HepG2 (cell line): ENCODE results near the gene ZNF831. TPM values are rescaled to one million over a fixed set of nuclear protein-coding genes. Genes with fewer than 3 reads are reported as not detected.

Source experiments
- ATAC-seq: fragments of 200-7000 bp; cut with Tn5 transposase; 3 replicates; pipeline ENCODE4 v1.9.1; 2020; ENCODE audit warnings: mild to moderate bottlenecking, moderate library complexity
- BruUV-seq: library from RNA; stranded (reverse); fragments of 400-500 nt; replicated peaks from 2 replicates; lab custom pipeline; 2021; lab: Mats Ljungman, UMichigan
- CTCF ChIA-PET: fragments of 300-600 bp; formaldehyde crosslinking; extraction: SDS; loops from one replicate; lab custom pipeline; 2021; ENCODE audit warnings: low total read pairs, inconsistent platforms, low intra/inter-chr PET ratio; lab: Yijun Ruan, JAX
- POLR2A ChIA-PET: fragments of 350-600 bp; sonication (Branson Sonifier 250); formaldehyde crosslinking; loops from one replicate; lab custom pipeline; 2020; ENCODE audit warnings: antibody characterized with exemption, inconsistent platforms; lab: Yijun Ruan, JAX
- DNase-seq: peaks from one replicate; pipeline ENCODE4 v3.0.0-alpha.2; 2015; ENCODE audit warnings: low spot score
- FAIRE-seq: peaks from 3 replicates; lab custom pipeline; 2011; peaks lifted over from hg19 to GRCh38; lab: Jason Lieb, UNC
- H2AFZ ChIP-seq: one replicate; pipeline ENCODE4 v1.6.1; 2011; ENCODE audit warnings: low read length, inconsistent platforms
- H3K27ac ChIP-seq: fragments of 300-600 bp; 3 replicates; pipeline ENCODE4 v1.8.0; 2011; ENCODE audit warnings: mixed run types, mild to moderate bottlenecking, mixed read lengths, low read length, inconsistent platforms; ENCODE audit not compliant: insufficient read depth; ENCODE audit errors: extremely low read length
- H3K27me3 ChIP-seq, 2 experiments: fragments of 200-600 bp in 1 of 2; 2 replicates in 1 of 2; 3 replicates in 1 of 2; pipeline versions ENCODE4 v1.6.0 to v1.8.0; 2011; ENCODE audit warnings: low read length in 2 of 2, mild to moderate bottlenecking in 2 of 2, moderate library complexity in 2 of 2, inconsistent platforms in 1 of 2; ENCODE audit not compliant: insufficient read depth in 2 of 2, control insufficient read depth in 1 of 2
- H3K36me3 ChIP-seq, 2 experiments: fragments of 200-600 bp in 1 of 2; replicated peaks in 1 of 2; 2 replicates in 1 of 2; 3 replicates in 1 of 2; pipeline versions ENCODE4 v1.5.1 to v1.8.0; 2011; ENCODE audit warnings: low read length in 2 of 2, inconsistent platforms in 1 of 2; ENCODE audit not compliant: insufficient read depth in 2 of 2, control insufficient read depth in 1 of 2
- H3K4me1 ChIP-seq: 2 replicates; pipeline ENCODE4 v1.5.1; 2012; ENCODE audit warnings: low read length, inconsistent platforms; ENCODE audit not compliant: insufficient read depth
- H3K4me2 ChIP-seq: 2 replicates; pipeline ENCODE4 v1.6.0; 2011; ENCODE audit warnings: low read depth, low read length, inconsistent platforms
- H3K4me3 ChIP-seq, 3 experiments: fragments of 200-600 bp in 1 of 3; sonication (generic), shearing (Covaris generic) in 1 of 3; replicated peaks in 1 of 3; 2 replicates each; pipeline ENCODE4 v1.5.1; 2011 to 2016; ENCODE audit warnings: low read length in 3 of 3, inconsistent platforms in 2 of 3, low read depth in 2 of 3, mild to moderate bottlenecking in 2 of 3, control low read depth in 1 of 3, mixed read lengths in 1 of 3; ENCODE audit not compliant: insufficient read depth in 1 of 3
- H3K79me2 ChIP-seq: one replicate; pipeline ENCODE4 v1.6.1; 2011; ENCODE audit warnings: low read length, inconsistent platforms; ENCODE audit not compliant: insufficient read depth
- H3K9ac ChIP-seq: 2 replicates; pipeline ENCODE4 v1.6.0; 2011; ENCODE audit warnings: mild to moderate bottlenecking, low read depth, low read length, inconsistent platforms; ENCODE audit not compliant: insufficient read depth
- H3K9me3 ChIP-seq: 2 replicates; pipeline ENCODE4 v1.5.1; 2012; ENCODE audit warnings: mild to moderate bottlenecking, low read length
- H4K20me1 ChIP-seq: 2 replicates; pipeline ENCODE4 v1.6.0; 2011; ENCODE audit warnings: inconsistent platforms, mild to moderate bottlenecking, low read length, moderate library complexity; ENCODE audit not compliant: insufficient read depth
- EZH2 ChIP-seq: conservative IDR thresholded peaks from 2 replicates; pipeline ENCODE4 v1.6.1; 2012; ENCODE audit warnings: mild to moderate bottlenecking, low read depth, low read length, moderate library complexity
- GATA4 ChIP-seq: sonication (generic); IDR thresholded peaks from 2 replicates; pipeline ENCODE4 v1.6.1; 2016; ENCODE audit warnings: antibody characterized with exemption, low read depth, borderline replicate concordance
- NFATC3 ChIP-seq: sonication (generic); formaldehyde crosslinking; IDR thresholded peaks from 2 replicates; pipeline ENCODE4 v1.5.1; 2020; ENCODE audit warnings: mild to moderate bottlenecking, missing genetic modification reagents
- REXO4 ChIP-seq: sonication (generic); formaldehyde crosslinking; IDR thresholded peaks from 2 replicates; pipeline ENCODE4 v1.8.0; 2022; ENCODE audit warnings: missing genetic modification reagents, mild to moderate bottlenecking, borderline replicate concordance
- SPEN ChIP-seq: sonication (generic); formaldehyde crosslinking; IDR thresholded peaks from 2 replicates; pipeline ENCODE4 v1.5.1; 2020; ENCODE audit warnings: low read depth, mild to moderate bottlenecking, missing genetic modification reagents
- ZBTB21 ChIP-seq: sonication (generic); formaldehyde crosslinking; IDR thresholded peaks from 2 replicates; pipeline ENCODE4 v1.4.0; 2020; ENCODE audit warnings: missing genetic modification reagents
- ZNF260 ChIP-seq: sonication (generic); formaldehyde crosslinking; IDR thresholded peaks from 2 replicates; pipeline ENCODE4 v1.4.0; 2020; ENCODE audit warnings: missing genetic modification reagents, low read depth, mild to moderate bottlenecking, borderline replicate concordance
- ZNF570 ChIP-seq: sonication (generic); formaldehyde crosslinking; IDR thresholded peaks from 2 replicates; pipeline ENCODE4 v1.4.0; 2020; ENCODE audit warnings: mild to moderate bottlenecking, missing genetic modification reagents, borderline replicate concordance
- WGBS: methylation state at CpG from one replicate; pipeline ENCODE4 v1.1.6; 2017; ENCODE audit warnings: low lambda C conversion rate; 5-methylcytosine and 5-hydroxymethylcytosine counted together
- in situ Hi-C: cut with HindIII; loops from 2 replicates; pipeline ENCODE4 v1.10.0; 2017; ENCODE audit warnings: low pct_unique_long_range_greater_than_20kb; ENCODE audit not compliant: extremely low pct_ligation_motif_present
- intact Hi-C: fragments of 100-400 bp; cut with micrococcal nuclease; formaldehyde crosslinking; loops from one replicate; pipeline ENCODE4 v1.10.0; 2022; ENCODE audit not compliant: unreplicated experiment
- polyA plus RNA-seq, 8 experiments: library from polyadenylated mRNA; depleted of rRNA in 3 of 8; stranded (reverse) in 7 of 8; unstranded in 1 of 8; fragments of >200 nt; fragmentation: Illumina TruSeq in 4 of 8; extraction: Trizol in 4 of 8; gene quantifications; 2 replicates each; pipeline versions ENCODE4 v1.2.1 to v1.2.3, GENCODE V29; 2011 to 2016; ENCODE audit warnings: low read depth in 4 of 8, missing spikeins in 1 of 8, mixed read lengths in 1 of 8; ENCODE audit not compliant: insufficient read depth in 1 of 8
- total RNA-seq, 5 experiments: library from RNA; depleted of rRNA; stranded (reverse); fragments of >200 nt; fragmentation: Illumina TruSeq; extraction: Trizol; gene quantifications; 2 replicates each; pipeline ENCODE4 v1.2.3, GENCODE V29; 2016; ENCODE audit warnings: low read depth in 1 of 5
- TF ChIP-seq, protein P1 (sequence below): fragments of 450-650 bp; IDR thresholded peaks from 2 replicates; pipeline ENCODE4 v1.6.1; 2016

The ZNF831 gene
- total and polyA plus RNA-seq, 2 of the 13 experiments (the other 11 are each of a cell fraction or from before 2014, with no cell fraction given), result not detected

DNA sequence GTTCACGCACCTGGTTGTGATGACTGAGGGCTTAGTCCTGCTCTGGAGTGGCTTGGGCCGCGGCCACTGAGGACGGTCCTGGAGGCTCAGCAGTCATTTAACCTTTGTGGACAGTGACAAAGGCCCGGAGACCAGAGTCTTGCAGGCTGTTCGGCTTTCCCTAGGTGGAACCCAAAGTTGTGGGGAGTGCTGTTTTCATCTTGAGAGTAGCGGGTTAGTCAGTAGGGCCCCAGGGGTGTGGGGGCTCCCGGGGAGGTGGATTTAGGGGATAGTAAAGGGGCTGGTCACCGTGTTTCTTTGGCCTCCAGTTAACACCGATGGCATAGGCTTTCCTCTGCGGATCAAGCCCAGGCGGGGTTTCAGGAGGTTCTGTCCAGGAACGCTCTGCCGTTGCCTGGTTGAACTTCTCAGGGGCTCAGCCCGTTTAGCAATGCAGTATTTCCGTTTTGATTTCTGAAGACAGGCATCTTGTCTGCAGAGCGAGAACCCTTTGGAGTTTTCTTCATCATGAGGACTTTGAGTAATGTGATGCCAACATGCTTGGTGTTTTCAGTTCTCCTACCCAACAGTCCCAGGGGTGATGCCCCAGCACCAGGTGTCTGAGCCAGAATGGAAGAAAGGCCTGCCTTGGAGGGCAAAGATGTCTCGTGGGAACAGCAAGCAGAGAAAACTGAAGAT, 31.8 kb downstream of the ZNF831 start:
- Histone ChIP-seq H3K36me3 (no peaks in the 10 kb centered on the region), H3K9me3 (no peaks in the 10 kb centered on the region), H3K4me2 (no peak overlapping the region), H2AFZ (no peak overlapping the region), H4K20me1 (no peaks in the 10 kb centered on the region), H3K27ac (no peak overlapping the region), H3K9ac (no peak overlapping the region), H3K79me2 (no peaks in the 10 kb centered on the region), H3K27me3 (peaks cover 29 to 74% of the 10 kb centered on the region in 2 experiments; a peak in 4 of 5 replicates), H3K4me3 (no peak overlapping the region), H3K4me1 (no peaks in the 10 kb centered on the region)
- no peak for FAIRE-seq
- no peak for ATAC-seq
- BruUV-seq, result no TSS peak
- intact Hi-C loops (no loop called here), in situ Hi-C loops (no loop called here)
- ChIA-PET POLR2A (no interaction called here), CTCF (no interaction called here)
- WGBS, result 7% methylated on average over 15 of the region's 18 CpGs
- TF ChIP-seq NFATC3 (CRISPR knock-in tag), result no peak
- TF ChIP-seq EZH2, result 0 out of 2 replicates have a peak, but pooled peaks have one; percentile 26
- no peak for DNase-seq

DNA sequence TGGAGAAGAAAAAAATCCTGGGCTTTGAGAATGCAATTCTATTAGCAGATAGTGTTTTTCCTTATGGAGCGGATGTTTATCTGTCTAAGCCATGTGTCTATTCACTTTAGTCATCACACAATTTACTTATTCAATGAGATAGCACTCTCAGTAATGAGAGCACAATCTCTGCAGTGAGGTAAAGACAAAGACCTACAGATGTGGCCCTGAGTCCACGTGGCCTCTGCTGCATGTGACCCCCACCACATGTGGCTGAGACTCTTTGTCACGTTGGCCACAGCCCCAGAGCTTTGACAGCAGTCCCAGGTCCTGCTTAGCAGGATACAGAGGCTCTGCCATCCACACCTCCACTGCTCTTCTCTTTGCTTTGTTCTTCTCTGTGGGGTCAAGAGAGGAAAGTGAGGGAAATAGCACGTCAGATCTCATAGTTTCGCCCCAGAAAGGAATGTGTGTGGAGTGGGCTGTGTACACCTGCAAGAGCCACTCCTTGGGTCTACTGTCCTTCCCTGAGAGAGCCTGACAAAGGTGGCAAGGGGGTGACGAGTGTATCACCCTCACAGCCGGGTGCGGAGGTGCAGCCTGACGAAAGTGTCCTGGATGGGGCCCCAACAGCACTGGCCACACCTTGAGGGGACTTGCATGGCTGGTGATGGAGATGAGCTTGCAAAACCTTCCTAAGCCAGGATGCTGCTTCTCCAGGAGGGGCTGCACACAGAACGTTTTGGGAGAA, 40.7 kb downstream of the ZNF831 start:
- BruUV-seq, result no TSS peak
- in situ Hi-C loops, result no loop called here
- Histone ChIP-seq H4K20me1 (no peaks in the 10 kb centered on the region), H3K27ac (no peak overlapping the region), H3K36me3 (no peaks in the 10 kb centered on the region), H3K9ac (no peak overlapping the region), H3K27me3 (peaks cover 0 to 27% of the 10 kb centered on the region in 2 experiments; a peak in 3 of 5 replicates), H3K79me2 (no peaks in the 10 kb centered on the region), H3K4me3 (no peak overlapping the region), H2AFZ (no peak overlapping the region)
- WGBS, result 5% methylated on average over 9 of the region's 10 CpGs
- no peak for DNase-seq
- no peak for TF ChIP-seq ZBTB21 (CRISPR knock-in tag)
- TF ChIP-seq REXO4 (CRISPR knock-in tag), result no peak
- TF ChIP-seq ZNF260, result no peak
- no peak for TF ChIP-seq ZNF570 (CRISPR knock-in tag)
- TF ChIP-seq SPEN, result no peak
- no peak for TF ChIP-seq GATA4
- TF ChIP-seq, protein P1, sequence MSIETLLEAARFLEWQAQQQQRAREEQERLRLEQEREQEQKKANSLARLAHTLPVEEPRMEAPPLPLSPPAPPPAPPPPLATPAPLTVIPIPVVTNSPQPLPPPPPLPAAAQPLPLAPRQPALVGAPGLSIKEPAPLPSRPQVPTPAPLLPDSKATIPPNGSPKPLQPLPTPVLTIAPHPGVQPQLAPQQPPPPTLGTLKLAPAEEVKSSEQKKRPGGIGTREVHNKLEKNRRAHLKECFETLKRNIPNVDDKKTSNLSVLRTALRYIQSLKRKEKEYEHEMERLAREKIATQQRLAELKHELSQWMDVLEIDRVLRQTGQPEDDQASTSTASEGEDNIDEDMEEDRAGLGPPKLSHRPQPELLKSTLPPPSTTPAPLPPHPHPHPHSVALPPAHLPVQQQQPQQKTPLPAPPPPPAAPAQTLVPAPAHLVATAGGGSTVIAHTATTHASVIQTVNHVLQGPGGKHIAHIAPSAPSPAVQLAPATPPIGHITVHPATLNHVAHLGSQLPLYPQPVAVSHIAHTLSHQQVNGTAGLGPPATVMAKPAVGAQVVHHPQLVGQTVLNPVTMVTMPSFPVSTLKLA, result peak; percentile 97
- TF ChIP-seq, all 625 proteins: peak for 1
- intact Hi-C loops, result no loop called here
- H3K9me3 ChIP-seq, result no peaks in the 10 kb centered on the region
- H3K4me1 ChIP-seq, result no peaks in the 10 kb centered on the region
- no peak overlapping the region for H3K4me2 ChIP-seq
- ATAC-seq (no peak), FAIRE-seq (no peak)
- CTCF ChIA-PET, result no interaction called here
- POLR2A ChIA-PET, result no interaction called here
